GM10266 (cell line): ENCODE results near the gene LRBA.
"Not testable (repeated sequence)": the region's sequence is repeated elsewhere in the genome, so short reads cannot be mapped to it uniquely, and the experiment has no call there.

Source experiments
- DNase-seq: peaks from one replicate; pipeline ENCODE4 v3.0.0; 2012; ENCODE audit errors: extremely low spot score
- TF ChIP-seq, protein P1 (sequence below): IDR thresholded peaks from 2 replicates; pipeline ENCODE4 v1.5.1; 2012; ENCODE audit warnings: mild to moderate bottlenecking, low read depth; ENCODE audit not compliant: control insufficient read depth, insufficient read depth; ENCODE audit errors: missing control alignments

Gene LRBA, protein sequence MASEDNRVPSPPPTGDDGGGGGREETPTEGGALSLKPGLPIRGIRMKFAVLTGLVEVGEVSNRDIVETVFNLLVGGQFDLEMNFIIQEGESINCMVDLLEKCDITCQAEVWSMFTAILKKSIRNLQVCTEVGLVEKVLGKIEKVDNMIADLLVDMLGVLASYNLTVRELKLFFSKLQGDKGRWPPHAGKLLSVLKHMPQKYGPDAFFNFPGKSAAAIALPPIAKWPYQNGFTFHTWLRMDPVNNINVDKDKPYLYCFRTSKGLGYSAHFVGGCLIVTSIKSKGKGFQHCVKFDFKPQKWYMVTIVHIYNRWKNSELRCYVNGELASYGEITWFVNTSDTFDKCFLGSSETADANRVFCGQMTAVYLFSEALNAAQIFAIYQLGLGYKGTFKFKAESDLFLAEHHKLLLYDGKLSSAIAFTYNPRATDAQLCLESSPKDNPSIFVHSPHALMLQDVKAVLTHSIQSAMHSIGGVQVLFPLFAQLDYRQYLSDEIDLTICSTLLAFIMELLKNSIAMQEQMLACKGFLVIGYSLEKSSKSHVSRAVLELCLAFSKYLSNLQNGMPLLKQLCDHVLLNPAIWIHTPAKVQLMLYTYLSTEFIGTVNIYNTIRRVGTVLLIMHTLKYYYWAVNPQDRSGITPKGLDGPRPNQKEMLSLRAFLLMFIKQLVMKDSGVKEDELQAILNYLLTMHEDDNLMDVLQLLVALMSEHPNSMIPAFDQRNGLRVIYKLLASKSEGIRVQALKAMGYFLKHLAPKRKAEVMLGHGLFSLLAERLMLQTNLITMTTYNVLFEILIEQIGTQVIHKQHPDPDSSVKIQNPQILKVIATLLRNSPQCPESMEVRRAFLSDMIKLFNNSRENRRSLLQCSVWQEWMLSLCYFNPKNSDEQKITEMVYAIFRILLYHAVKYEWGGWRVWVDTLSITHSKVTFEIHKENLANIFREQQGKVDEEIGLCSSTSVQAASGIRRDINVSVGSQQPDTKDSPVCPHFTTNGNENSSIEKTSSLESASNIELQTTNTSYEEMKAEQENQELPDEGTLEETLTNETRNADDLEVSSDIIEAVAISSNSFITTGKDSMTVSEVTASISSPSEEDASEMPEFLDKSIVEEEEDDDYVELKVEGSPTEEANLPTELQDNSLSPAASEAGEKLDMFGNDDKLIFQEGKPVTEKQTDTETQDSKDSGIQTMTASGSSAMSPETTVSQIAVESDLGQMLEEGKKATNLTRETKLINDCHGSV (N-terminal part only)

GRCh38 chr4:151014521-151015458, at the start of gene LRBA:
Gene LRBA, minus strand, starts transcription at chr4:151015284. Its CDS starts 642 bp downstream, at chr4:151014642.
- TF ChIP-seq, protein P1, sequence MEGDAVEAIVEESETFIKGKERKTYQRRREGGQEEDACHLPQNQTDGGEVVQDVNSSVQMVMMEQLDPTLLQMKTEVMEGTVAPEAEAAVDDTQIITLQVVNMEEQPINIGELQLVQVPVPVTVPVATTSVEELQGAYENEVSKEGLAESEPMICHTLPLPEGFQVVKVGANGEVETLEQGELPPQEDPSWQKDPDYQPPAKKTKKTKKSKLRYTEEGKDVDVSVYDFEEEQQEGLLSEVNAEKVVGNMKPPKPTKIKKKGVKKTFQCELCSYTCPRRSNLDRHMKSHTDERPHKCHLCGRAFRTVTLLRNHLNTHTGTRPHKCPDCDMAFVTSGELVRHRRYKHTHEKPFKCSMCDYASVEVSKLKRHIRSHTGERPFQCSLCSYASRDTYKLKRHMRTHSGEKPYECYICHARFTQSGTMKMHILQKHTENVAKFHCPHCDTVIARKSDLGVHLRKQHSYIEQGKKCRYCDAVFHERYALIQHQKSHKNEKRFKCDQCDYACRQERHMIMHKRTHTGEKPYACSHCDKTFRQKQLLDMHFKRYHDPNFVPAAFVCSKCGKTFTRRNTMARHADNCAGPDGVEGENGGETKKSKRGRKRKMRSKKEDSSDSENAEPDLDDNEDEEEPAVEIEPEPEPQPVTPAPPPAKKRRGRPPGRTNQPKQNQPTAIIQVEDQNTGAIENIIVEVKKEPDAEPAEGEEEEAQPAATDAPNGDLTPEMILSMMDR, result peak; percentile 31
- peak; percentile 81 for DNase-seq

DNA sequence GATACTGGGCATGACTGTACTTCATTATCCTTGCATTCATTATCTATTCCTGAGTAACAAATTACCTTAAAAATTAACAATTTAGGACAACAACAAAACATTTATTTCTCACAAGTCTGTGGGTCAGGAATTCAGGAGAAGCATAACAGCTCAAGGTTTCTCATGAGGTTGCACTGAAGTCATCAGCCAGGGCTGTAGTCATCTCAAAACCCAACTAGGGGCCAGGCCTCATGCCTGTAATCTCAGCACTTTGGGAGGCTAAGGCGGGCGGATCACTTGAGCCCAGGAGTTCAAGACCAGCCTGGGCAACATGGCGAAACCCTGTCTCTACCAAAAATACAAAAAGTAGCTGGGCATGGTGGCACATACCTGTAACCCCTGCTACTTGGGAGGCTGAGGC, 48.1 kb upstream of the LRBA start:
- DNase-seq, result not testable (repeated sequence)

DNA sequence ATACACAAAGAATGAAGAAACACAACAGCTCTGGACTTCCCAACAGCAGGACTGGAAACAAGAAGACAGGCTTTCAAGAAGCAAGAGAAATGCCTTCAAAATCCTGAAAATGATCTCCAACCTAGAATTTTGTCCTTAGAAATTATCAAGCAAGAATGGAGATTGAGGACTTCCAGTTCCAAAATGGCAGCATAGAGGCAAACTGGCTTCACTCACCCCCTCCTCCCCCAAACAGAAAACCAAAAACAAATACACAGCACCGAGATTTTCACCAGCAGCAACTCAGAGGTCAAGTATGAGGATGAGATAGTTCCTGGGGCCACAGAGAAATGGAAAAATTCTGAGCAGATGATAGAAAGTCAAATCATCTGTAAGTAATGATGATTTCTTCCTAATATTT, 40.5 kb upstream of the LRBA start:
- DNase-seq, result no peak
- TF ChIP-seq, protein P1, result no peak

- no peak for DNase-seq
- TF ChIP-seq, protein P1, result no peak
These were observed 37.7 kb upstream of the LRBA start for GRCh38 chr4:151052785-151053184.

DNA sequence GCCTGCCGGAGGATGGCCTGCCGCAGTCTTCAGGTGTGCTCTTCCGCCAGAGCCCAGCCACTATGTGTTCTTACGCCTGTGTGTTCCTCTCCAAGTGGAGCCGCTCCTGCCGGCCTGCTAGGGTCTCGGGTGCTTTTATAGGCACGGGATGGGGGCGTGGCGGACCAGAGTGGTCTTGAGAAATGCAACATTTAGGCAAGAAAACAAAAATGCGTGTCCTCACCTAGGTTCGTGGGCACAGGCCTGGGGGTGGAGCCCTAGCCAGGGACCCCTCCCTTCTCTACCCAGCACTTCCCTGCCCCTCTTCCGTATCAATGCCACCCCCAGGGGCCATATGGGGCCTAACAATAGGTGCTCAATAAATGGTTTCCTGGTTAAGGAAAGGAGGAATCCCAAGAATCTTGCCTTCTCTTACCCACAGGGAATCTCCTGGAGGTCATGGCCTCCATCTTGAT, 34.4 kb upstream of the LRBA start:
- TF ChIP-seq, protein P1, result no peak

GRCh38 chr4:151048913-151049312, 33.8 kb upstream of the LRBA start:
- TF ChIP-seq, protein P1, result no peak

More for the DNA sequence above, 34.4 kb upstream of the LRBA start:
- DNase-seq, result no peak

DNA sequence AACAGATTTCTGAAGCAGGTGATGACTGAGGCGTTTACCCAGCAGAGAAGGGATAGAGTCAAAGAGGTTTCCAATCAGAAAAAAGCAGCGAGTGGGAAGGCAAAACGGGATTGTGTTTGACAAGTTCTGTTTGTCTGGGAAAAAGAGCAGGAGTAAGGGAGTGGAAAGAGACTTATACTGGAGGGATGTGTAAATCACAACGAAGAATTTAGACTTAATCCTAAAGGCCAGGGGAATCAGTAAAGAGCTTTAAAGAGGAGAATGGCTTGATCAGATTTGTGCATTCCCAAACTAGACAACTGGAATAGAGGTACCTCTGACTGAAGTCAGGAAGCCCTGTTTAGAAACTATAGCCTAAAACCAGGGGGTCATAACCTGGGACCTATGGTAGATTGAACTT, 31.5 kb upstream of the LRBA start:
- TF ChIP-seq, protein P1, result no peak
- no peak for DNase-seq

More at GRCh38 chr4:151048913-151049312, 33.8 kb upstream of the LRBA start:
- no peak for DNase-seq
